Loucy (cell line): Measurements from ENCODE around the gene MSI1.
"Not testable (repeated sequence)": the region's sequence is repeated elsewhere in the genome, so short reads cannot be mapped to it uniquely, and the experiment has no call there.

Experiments
- H2AFZ ChIP-seq: fragments of 200-600 bp; sonication (generic); 2 replicates; pipeline ENCODE4 v1.6.0; 2016; ENCODE audit warnings: antibody characterized with exemption, mild to moderate bottlenecking, low read length, moderate library complexity
- H3F3A ChIP-seq: fragments of 200-600 bp; 2 replicates; pipeline ENCODE4 v1.6.0; 2016; ENCODE audit warnings: antibody characterized with exemption, low read depth, mild to moderate bottlenecking
- H3K27me3 ChIP-seq: fragments of 200-600 bp; sonication (generic); 2 replicates; pipeline ENCODE4 v1.6.1; 2014; ENCODE audit warnings: low read length, mild to moderate bottlenecking; ENCODE audit not compliant: insufficient read depth, poor library complexity, severe bottlenecking
- H3K36me3 ChIP-seq: fragments of 200-600 bp; sonication (generic); 2 replicates; pipeline ENCODE4 v1.6.1; 2016; ENCODE audit warnings: low read length; ENCODE audit not compliant: insufficient read depth
- H3K4me1 ChIP-seq: fragments of 200-600 bp; sonication (generic); 2 replicates; pipeline ENCODE4 v1.5.1; 2014; ENCODE audit warnings: low read length, mild to moderate bottlenecking; ENCODE audit not compliant: insufficient read depth, poor library complexity, severe bottlenecking
- H3K4me2 ChIP-seq: fragments of 200-600 bp; sonication (generic); 2 replicates; pipeline ENCODE4 v1.6.0; 2014; ENCODE audit warnings: antibody characterized with exemption, low read length, low read depth, mild to moderate bottlenecking; ENCODE audit not compliant: poor library complexity, severe bottlenecking
- H3K4me3 ChIP-seq: fragments of 200-600 bp; sonication (generic); 2 replicates; pipeline ENCODE4 v1.5.1; 2014; ENCODE audit warnings: low read length, mild to moderate bottlenecking, mixed read lengths; ENCODE audit not compliant: poor library complexity, severe bottlenecking
- H3K79me2 ChIP-seq: fragments of 200-600 bp; sonication (generic); 2 replicates; pipeline ENCODE4 v1.6.1; 2014; ENCODE audit warnings: low read length; ENCODE audit not compliant: insufficient read depth
- H3K9ac ChIP-seq: fragments of 200-600 bp; sonication (generic); 2 replicates; pipeline ENCODE4 v1.6.0; 2014; ENCODE audit warnings: mild to moderate bottlenecking, low read depth, low read length, moderate library complexity; ENCODE audit not compliant: poor library complexity, severe bottlenecking
- H3K9me2 ChIP-seq: fragments of 200-600 bp; sonication (generic); replicated peaks from 2 replicates; pipeline ENCODE4 v1.6.1; 2016; ENCODE audit warnings: low read depth, low read length, mixed read lengths
- H3K9me3 ChIP-seq: fragments of 200-600 bp; sonication (generic); 2 replicates; pipeline ENCODE4 v1.6.1; 2014; ENCODE audit warnings: mild to moderate bottlenecking, antibody characterized with exemption, low read length, low read depth; ENCODE audit not compliant: insufficient read depth
- H4K20me1 ChIP-seq: fragments of 200-600 bp; sonication (generic); 2 replicates; pipeline ENCODE4 v1.6.0; 2014; ENCODE audit warnings: antibody characterized with exemption, low read length, mild to moderate bottlenecking; ENCODE audit not compliant: insufficient read depth, poor library complexity, severe bottlenecking
- EZH2phosphoT487 ChIP-seq: fragments of 200-600 bp; IDR thresholded peaks from 2 replicates; pipeline ENCODE4 v1.6.1; 2018; ENCODE audit warnings: antibody characterized with exemption, mild to moderate bottlenecking, moderate library complexity, borderline replicate concordance
- TF ChIP-seq, protein P1 (sequence below): fragments of 200-600 bp; sonication (generic); conservative IDR thresholded peaks from 2 replicates; pipeline ENCODE4 v1.5.1; 2014; ENCODE audit warnings: mild to moderate bottlenecking, antibody characterized with exemption, low read length

Gene MSI1

DNA sequence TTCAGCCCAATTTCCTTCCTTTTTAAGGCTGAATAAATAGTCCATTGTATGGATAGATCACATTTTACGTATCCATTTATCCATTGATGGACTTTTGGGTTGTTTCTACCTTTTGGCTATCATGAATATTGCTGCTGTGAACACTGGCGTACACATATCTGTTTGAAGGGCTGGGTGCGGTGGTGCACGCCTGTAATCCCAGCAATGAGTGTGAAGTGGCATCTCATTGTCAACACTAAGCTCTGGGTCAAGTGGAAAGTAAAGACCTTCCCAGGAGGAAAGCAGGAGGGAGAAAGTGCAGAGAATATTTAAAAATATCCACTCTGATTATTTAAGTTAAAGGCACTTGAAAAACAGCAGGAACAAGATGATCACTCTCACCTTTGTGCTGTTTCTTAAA, 29.7 kb downstream of the MSI1 start:
- H4K20me1 ChIP-seq = no peaks in the 10 kb centered on the region
- no peaks in the 10 kb centered on the region for H3K36me3 ChIP-seq
- no peaks in the 10 kb centered on the region for H3K4me1 ChIP-seq
- H3K9ac ChIP-seq = no peak overlapping the region
- no peaks in the 10 kb centered on the region for H3K9me2 ChIP-seq
- TF ChIP-seq, protein P1, sequence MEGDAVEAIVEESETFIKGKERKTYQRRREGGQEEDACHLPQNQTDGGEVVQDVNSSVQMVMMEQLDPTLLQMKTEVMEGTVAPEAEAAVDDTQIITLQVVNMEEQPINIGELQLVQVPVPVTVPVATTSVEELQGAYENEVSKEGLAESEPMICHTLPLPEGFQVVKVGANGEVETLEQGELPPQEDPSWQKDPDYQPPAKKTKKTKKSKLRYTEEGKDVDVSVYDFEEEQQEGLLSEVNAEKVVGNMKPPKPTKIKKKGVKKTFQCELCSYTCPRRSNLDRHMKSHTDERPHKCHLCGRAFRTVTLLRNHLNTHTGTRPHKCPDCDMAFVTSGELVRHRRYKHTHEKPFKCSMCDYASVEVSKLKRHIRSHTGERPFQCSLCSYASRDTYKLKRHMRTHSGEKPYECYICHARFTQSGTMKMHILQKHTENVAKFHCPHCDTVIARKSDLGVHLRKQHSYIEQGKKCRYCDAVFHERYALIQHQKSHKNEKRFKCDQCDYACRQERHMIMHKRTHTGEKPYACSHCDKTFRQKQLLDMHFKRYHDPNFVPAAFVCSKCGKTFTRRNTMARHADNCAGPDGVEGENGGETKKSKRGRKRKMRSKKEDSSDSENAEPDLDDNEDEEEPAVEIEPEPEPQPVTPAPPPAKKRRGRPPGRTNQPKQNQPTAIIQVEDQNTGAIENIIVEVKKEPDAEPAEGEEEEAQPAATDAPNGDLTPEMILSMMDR = no peak
- TF ChIP-seq EZH2phosphoT487 = no peak
- no peaks in the 10 kb centered on the region for H3K27me3 ChIP-seq
- no peaks in the 10 kb centered on the region for H3K79me2 ChIP-seq
- no peaks in the 10 kb centered on the region for H3F3A ChIP-seq
- H3K4me2 ChIP-seq = no peak overlapping the region
- H3K4me3 ChIP-seq = no peak overlapping the region
- H3K9me3 ChIP-seq = peaks cover 12% of the 10 kb centered on the region; the same call in 1 of the 2 replicates
- no peak overlapping the region for H2AFZ ChIP-seq

GRCh38 chr12:120337730-120338129, 31.2 kb downstream of the MSI1 start:
- Histone ChIP-seq H3K4me1 (no peaks in the 10 kb centered on the region), H4K20me1 (no peaks in the 10 kb centered on the region), H3K9ac (no peak overlapping the region), H3K4me2 (no peak overlapping the region), H3K79me2 (no peaks in the 10 kb centered on the region), H3K9me2 (no peaks in the 10 kb centered on the region), H3K36me3 (no peaks in the 10 kb centered on the region), H2AFZ (no peak overlapping the region), H3K27me3 (no peaks in the 10 kb centered on the region), H3F3A (no peaks in the 10 kb centered on the region), H3K4me3 (no peak overlapping the region), H3K9me3 (peaks cover 12% of the 10 kb centered on the region; the same call in 1 of the 2 replicates)
- TF ChIP-seq EZH2phosphoT487 = no peak
- TF ChIP-seq, protein P1 = no peak

GRCh38 chr12:120336392-120336791, 32.6 kb downstream of the MSI1 start:
- not testable (repeated sequence) for H3K4me2 ChIP-seq, H3K27me3 ChIP-seq, H3K79me2 ChIP-seq, H3K36me3 ChIP-seq, H3K9ac ChIP-seq, H3F3A ChIP-seq, H3K4me3 ChIP-seq, H2AFZ ChIP-seq, H3K4me1 ChIP-seq, H3K9me2 ChIP-seq, H4K20me1 ChIP-seq
- H3K9me3 ChIP-seq = peaks cover 12% of the 10 kb centered on the region; the same call in 1 of the 2 replicates

DNA sequence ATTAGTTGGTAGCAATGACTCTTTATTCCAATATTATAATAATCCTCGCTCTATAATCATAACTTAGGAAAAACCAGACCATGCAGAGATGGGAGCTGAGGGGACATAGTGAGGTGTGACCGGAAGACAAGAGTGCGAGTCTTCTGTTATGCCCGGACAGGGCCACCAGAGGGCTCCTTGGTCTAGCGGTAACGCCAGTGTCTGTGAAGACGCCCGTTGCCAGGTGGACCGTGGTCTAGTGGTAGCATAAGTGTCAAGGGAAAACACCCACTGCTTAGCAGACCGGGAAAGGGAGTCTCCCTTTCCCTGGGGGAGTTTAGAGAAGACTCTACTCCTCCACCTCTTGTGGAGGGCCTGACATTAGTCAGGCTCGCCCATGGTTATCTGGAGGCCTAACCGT, 33.5 kb downstream of the MSI1 start:
- H3K4me2 ChIP-seq, H4K20me1 ChIP-seq, H3K36me3 ChIP-seq, H3K79me2 ChIP-seq, H2AFZ ChIP-seq, H3K4me3 ChIP-seq, H3K9me2 ChIP-seq, H3K27me3 ChIP-seq, H3F3A ChIP-seq, H3K9ac ChIP-seq, H3K4me1 ChIP-seq: not testable (repeated sequence)
- peaks cover 12% of the 10 kb centered on the region; the same call in 1 of the 2 replicates for H3K9me3 ChIP-seq
